Loucy (cell line): ENCODE data around the gene PAFAH1B1.

Experiments
- H2AFZ ChIP-seq: fragments of 200-600 bp; sonication (generic); 2 replicates; pipeline ENCODE4 v1.6.0; 2016; ENCODE audit warnings: antibody characterized with exemption, mild to moderate bottlenecking, low read length, moderate library complexity
- H3F3A ChIP-seq: fragments of 200-600 bp; 2 replicates; pipeline ENCODE4 v1.6.0; 2016; ENCODE audit warnings: antibody characterized with exemption, low read depth, mild to moderate bottlenecking
- H3K27me3 ChIP-seq: fragments of 200-600 bp; sonication (generic); 2 replicates; pipeline ENCODE4 v1.6.1; 2014; ENCODE audit warnings: low read length, mild to moderate bottlenecking; ENCODE audit not compliant: insufficient read depth, poor library complexity, severe bottlenecking
- H3K36me3 ChIP-seq: fragments of 200-600 bp; sonication (generic); 2 replicates; pipeline ENCODE4 v1.6.1; 2016; ENCODE audit warnings: low read length; ENCODE audit not compliant: insufficient read depth
- H3K4me1 ChIP-seq: fragments of 200-600 bp; sonication (generic); 2 replicates; pipeline ENCODE4 v1.5.1; 2014; ENCODE audit warnings: low read length, mild to moderate bottlenecking; ENCODE audit not compliant: insufficient read depth, poor library complexity, severe bottlenecking
- H3K4me2 ChIP-seq: fragments of 200-600 bp; sonication (generic); 2 replicates; pipeline ENCODE4 v1.6.0; 2014; ENCODE audit warnings: antibody characterized with exemption, low read length, low read depth, mild to moderate bottlenecking; ENCODE audit not compliant: poor library complexity, severe bottlenecking
- H3K4me3 ChIP-seq: fragments of 200-600 bp; sonication (generic); 2 replicates; pipeline ENCODE4 v1.5.1; 2014; ENCODE audit warnings: low read length, mild to moderate bottlenecking, mixed read lengths; ENCODE audit not compliant: poor library complexity, severe bottlenecking
- H3K79me2 ChIP-seq: fragments of 200-600 bp; sonication (generic); 2 replicates; pipeline ENCODE4 v1.6.1; 2014; ENCODE audit warnings: low read length; ENCODE audit not compliant: insufficient read depth
- H3K9ac ChIP-seq: fragments of 200-600 bp; sonication (generic); 2 replicates; pipeline ENCODE4 v1.6.0; 2014; ENCODE audit warnings: mild to moderate bottlenecking, low read depth, low read length, moderate library complexity; ENCODE audit not compliant: poor library complexity, severe bottlenecking
- H3K9me2 ChIP-seq: fragments of 200-600 bp; sonication (generic); replicated peaks from 2 replicates; pipeline ENCODE4 v1.6.1; 2016; ENCODE audit warnings: low read depth, low read length, mixed read lengths
- H3K9me3 ChIP-seq: fragments of 200-600 bp; sonication (generic); 2 replicates; pipeline ENCODE4 v1.6.1; 2014; ENCODE audit warnings: mild to moderate bottlenecking, antibody characterized with exemption, low read length, low read depth; ENCODE audit not compliant: insufficient read depth
- H4K20me1 ChIP-seq: fragments of 200-600 bp; sonication (generic); 2 replicates; pipeline ENCODE4 v1.6.0; 2014; ENCODE audit warnings: antibody characterized with exemption, low read length, mild to moderate bottlenecking; ENCODE audit not compliant: insufficient read depth, poor library complexity, severe bottlenecking
- CTCF ChIP-seq: fragments of 200-600 bp; sonication (generic); conservative IDR thresholded peaks from 2 replicates; pipeline ENCODE4 v1.5.1; 2014; ENCODE audit warnings: mild to moderate bottlenecking, antibody characterized with exemption, low read length
- EZH2phosphoT487 ChIP-seq: fragments of 200-600 bp; IDR thresholded peaks from 2 replicates; pipeline ENCODE4 v1.6.1; 2018; ENCODE audit warnings: antibody characterized with exemption, mild to moderate bottlenecking, moderate library complexity, borderline replicate concordance

PAFAH1B1 gene

GRCh38 chr17:2701996-2702741, 108.7 kb downstream of the PAFAH1B1 start:
- no peaks in the 10 kb centered on the region for H3K9me3 ChIP-seq
- H3K4me3 ChIP-seq = no peak overlapping the region
- H3K9ac ChIP-seq = no peak overlapping the region
- no peaks in the 10 kb centered on the region for H3K9me2 ChIP-seq
- H3K36me3 ChIP-seq = peaks cover 49% of the 10 kb centered on the region; the same call in 1 of the 2 replicates
- H3K79me2 ChIP-seq = peaks cover 26% of the 10 kb centered on the region; the same call in 1 of the 2 replicates
- no peak overlapping the region for H3K4me2 ChIP-seq
- peaks cover 6% of the 10 kb centered on the region for H4K20me1 ChIP-seq
- peak; percentile 19; the same call in 1 of the 2 replicates for TF ChIP-seq CTCF
- TF ChIP-seq EZH2phosphoT487 = no peak
- H2AFZ ChIP-seq = no peak overlapping the region
- H3K27me3 ChIP-seq = no peaks in the 10 kb centered on the region
- no peaks in the 10 kb centered on the region for H3K4me1 ChIP-seq
- no peaks in the 10 kb centered on the region for H3F3A ChIP-seq

GRCh38 chr17:2703181-2703580, 109.7 kb downstream of the PAFAH1B1 start:
- no peak overlapping the region for H3K9ac ChIP-seq
- TF ChIP-seq CTCF (no peak), EZH2phosphoT487 (no peak)
- no peaks in the 10 kb centered on the region for H3K27me3 ChIP-seq
- H3K9me2 ChIP-seq = no peaks in the 10 kb centered on the region
- H3K4me1 ChIP-seq = peaks cover 5% of the 10 kb centered on the region
- peaks cover 16% of the 10 kb centered on the region for H4K20me1 ChIP-seq
- H3K9me3 ChIP-seq = no peaks in the 10 kb centered on the region
- no peak overlapping the region for H2AFZ ChIP-seq
- H3K79me2 ChIP-seq = peaks cover 37% of the 10 kb centered on the region
- H3K4me2 ChIP-seq = no peak overlapping the region
- no peak overlapping the region for H3K4me3 ChIP-seq
- peaks cover 39% of the 10 kb centered on the region; the same call in 1 of the 2 replicates for H3K36me3 ChIP-seq
- H3F3A ChIP-seq = no peaks in the 10 kb centered on the region

GRCh38 chr17:2703606-2704005, 110.2 kb downstream of the PAFAH1B1 start:
- no peak overlapping the region for H3K9ac ChIP-seq
- H3K79me2 ChIP-seq = peaks cover 41% of the 10 kb centered on the region
- H3K4me2 ChIP-seq = no peak overlapping the region
- peaks cover 10% of the 10 kb centered on the region for H3K4me1 ChIP-seq
- no peaks in the 10 kb centered on the region for H3K9me2 ChIP-seq
- peaks cover 21% of the 10 kb centered on the region for H4K20me1 ChIP-seq
- H2AFZ ChIP-seq = no peak overlapping the region
- TF ChIP-seq CTCF (no peak), EZH2phosphoT487 (no peak)
- H3K27me3 ChIP-seq = no peaks in the 10 kb centered on the region
- H3F3A ChIP-seq = no peaks in the 10 kb centered on the region
- peaks cover 37% of the 10 kb centered on the region; the same call in 1 of the 2 replicates for H3K36me3 ChIP-seq
- no peak overlapping the region for H3K4me3 ChIP-seq
- no peaks in the 10 kb centered on the region for H3K9me3 ChIP-seq
